HepG2 (cell line): ENCODE measurements around the gene CLEC16A. TPM values are rescaled to one million over a fixed set of nuclear protein-coding genes. Genes with fewer than 3 reads are reported as not detected.
A peak's percentile ranks its signal among the peaks of the same experiment; 100 is the strongest.

ENCODE experiments used
- ATAC-seq: fragments of 200-7000 bp; cut with Tn5 transposase; 3 replicates; pipeline ENCODE4 v1.9.1; 2020; ENCODE audit warnings: mild to moderate bottlenecking, moderate library complexity
- BruUV-seq: library from RNA; stranded (reverse); fragments of 400-500 nt; replicated peaks from 2 replicates; lab custom pipeline; 2021; lab: Mats Ljungman, UMichigan
- CTCF ChIA-PET: fragments of 300-600 bp; formaldehyde crosslinking; extraction: SDS; loops from one replicate; lab custom pipeline; 2021; ENCODE audit warnings: low total read pairs, inconsistent platforms, low intra/inter-chr PET ratio; lab: Yijun Ruan, JAX
- POLR2A ChIA-PET: fragments of 350-600 bp; sonication (Branson Sonifier 250); formaldehyde crosslinking; loops from one replicate; lab custom pipeline; 2020; ENCODE audit warnings: antibody characterized with exemption, inconsistent platforms; lab: Yijun Ruan, JAX
- DNase-seq: peaks from one replicate; pipeline ENCODE4 v3.0.0-alpha.2; 2015; ENCODE audit warnings: low spot score
- FAIRE-seq: peaks from 3 replicates; lab custom pipeline; 2011; peaks lifted over from hg19 to GRCh38; lab: Jason Lieb, UNC
- H2AFZ ChIP-seq: one replicate; pipeline ENCODE4 v1.6.1; 2011; ENCODE audit warnings: low read length, inconsistent platforms
- H3K27ac ChIP-seq: fragments of 300-600 bp; 3 replicates; pipeline ENCODE4 v1.8.0; 2011; ENCODE audit warnings: mixed run types, mild to moderate bottlenecking, mixed read lengths, low read length, inconsistent platforms; ENCODE audit not compliant: insufficient read depth; ENCODE audit errors: extremely low read length
- H3K27me3 ChIP-seq, 2 experiments: fragments of 200-600 bp in 1 of 2; 2 replicates in 1 of 2; 3 replicates in 1 of 2; pipeline versions ENCODE4 v1.6.0 to v1.8.0; 2011; ENCODE audit warnings: low read length in 2 of 2, mild to moderate bottlenecking in 2 of 2, moderate library complexity in 2 of 2, inconsistent platforms in 1 of 2; ENCODE audit not compliant: insufficient read depth in 2 of 2, control insufficient read depth in 1 of 2
- H3K36me3 ChIP-seq, 2 experiments: fragments of 200-600 bp in 1 of 2; replicated peaks in 1 of 2; 2 replicates in 1 of 2; 3 replicates in 1 of 2; pipeline versions ENCODE4 v1.5.1 to v1.8.0; 2011; ENCODE audit warnings: low read length in 2 of 2, inconsistent platforms in 1 of 2; ENCODE audit not compliant: insufficient read depth in 2 of 2, control insufficient read depth in 1 of 2
- H3K4me1 ChIP-seq: 2 replicates; pipeline ENCODE4 v1.5.1; 2012; ENCODE audit warnings: low read length, inconsistent platforms; ENCODE audit not compliant: insufficient read depth
- H3K4me2 ChIP-seq: 2 replicates; pipeline ENCODE4 v1.6.0; 2011; ENCODE audit warnings: low read depth, low read length, inconsistent platforms
- H3K4me3 ChIP-seq, 3 experiments: fragments of 200-600 bp in 1 of 3; sonication (generic), shearing (Covaris generic) in 1 of 3; replicated peaks in 1 of 3; 2 replicates each; pipeline ENCODE4 v1.5.1; 2011 to 2016; ENCODE audit warnings: low read length in 3 of 3, inconsistent platforms in 2 of 3, low read depth in 2 of 3, mild to moderate bottlenecking in 2 of 3, control low read depth in 1 of 3, mixed read lengths in 1 of 3; ENCODE audit not compliant: insufficient read depth in 1 of 3
- H3K79me2 ChIP-seq: one replicate; pipeline ENCODE4 v1.6.1; 2011; ENCODE audit warnings: low read length, inconsistent platforms; ENCODE audit not compliant: insufficient read depth
- H3K9ac ChIP-seq: 2 replicates; pipeline ENCODE4 v1.6.0; 2011; ENCODE audit warnings: mild to moderate bottlenecking, low read depth, low read length, inconsistent platforms; ENCODE audit not compliant: insufficient read depth
- H3K9me3 ChIP-seq: 2 replicates; pipeline ENCODE4 v1.5.1; 2012; ENCODE audit warnings: mild to moderate bottlenecking, low read length
- H4K20me1 ChIP-seq: 2 replicates; pipeline ENCODE4 v1.6.0; 2011; ENCODE audit warnings: inconsistent platforms, mild to moderate bottlenecking, low read length, moderate library complexity; ENCODE audit not compliant: insufficient read depth
- ETS1 ChIP-seq: sonication (generic); formaldehyde crosslinking; IDR thresholded peaks from 2 replicates; pipeline ENCODE4 v1.4.0; 2020; ENCODE audit warnings: missing genetic modification reagents
- HDAC6 ChIP-seq: fragments of 200-600 bp; sonication (generic); IDR thresholded peaks from 2 replicates; pipeline ENCODE4 v1.7.0; 2017; ENCODE audit warnings: mild to moderate bottlenecking, antibody characterized with exemption, low read length, low read depth
- LCORL ChIP-seq, 2 experiments: fragments of 450-650 bp in 1 of 2; sonication (generic) in 1 of 2; formaldehyde crosslinking in 1 of 2; IDR thresholded peaks; 2 replicates each; pipeline versions ENCODE4 v1.5.0 to v1.6.1; 2017 to 2020; ENCODE audit warnings: antibody characterized with exemption in 1 of 2, missing genetic modification reagents in 1 of 2
- MAZ ChIP-seq, 2 experiments: sonication (generic) in 1 of 2; formaldehyde crosslinking in 1 of 2; IDR thresholded peaks; 2 replicates each; pipeline versions ENCODE4 v1.5.0 to v1.6.1; 2012 to 2020; ENCODE audit warnings: low read depth in 2 of 2, mild to moderate bottlenecking in 2 of 2, borderline replicate concordance in 1 of 2, improper control_type of control experiment in 1 of 2, low read length in 1 of 2, missing genetic modification reagents in 1 of 2, moderate library complexity in 1 of 2
- NONO ChIP-seq, 2 experiments: fragments of 450-650 bp in 1 of 2; sonication (generic) in 1 of 2; formaldehyde crosslinking in 1 of 2; IDR thresholded peaks in 1 of 2; conservative IDR thresholded peaks in 1 of 2; 2 replicates each; pipeline versions ENCODE4 v1.6.1 to v1.8.0; 2017 to 2022; ENCODE audit warnings: mild to moderate bottlenecking in 1 of 2, missing genetic modification reagents in 1 of 2, moderate library complexity in 1 of 2
- ZNF367 ChIP-seq: sonication (generic); formaldehyde crosslinking; IDR thresholded peaks from 2 replicates; pipeline ENCODE4 v1.4.0; 2020; ENCODE audit warnings: missing genetic modification reagents, borderline replicate concordance
- ZNF598 ChIP-seq: sonication (generic); formaldehyde crosslinking; IDR thresholded peaks from 2 replicates; pipeline ENCODE4 v1.5.1; 2020; ENCODE audit warnings: mild to moderate bottlenecking, missing genetic modification reagents, borderline replicate concordance
- ZNF670 ChIP-seq: sonication (generic); formaldehyde crosslinking; IDR thresholded peaks from 2 replicates; pipeline ENCODE4 v1.8.0; 2022; ENCODE audit warnings: mild to moderate bottlenecking, missing genetic modification reagents, borderline replicate concordance
- ZNF7 ChIP-seq: IDR thresholded peaks from 2 replicates; pipeline ENCODE4 v1.6.1; 2016; ENCODE audit warnings: missing biosample characterization, missing genetic modification reagents
- ZNF703 ChIP-seq: sonication (generic); formaldehyde crosslinking; IDR thresholded peaks from 2 replicates; pipeline ENCODE4 v1.5.1; 2020; ENCODE audit warnings: missing genetic modification reagents, mild to moderate bottlenecking, moderate library complexity, borderline replicate concordance
- ZNF75D ChIP-seq: sonication (generic); formaldehyde crosslinking; IDR thresholded peaks from 2 replicates; pipeline ENCODE4 v1.8.1; 2023; ENCODE audit warnings: missing genetic modification reagents, mild to moderate bottlenecking, borderline replicate concordance
- ZSCAN5A ChIP-seq: sonication (generic); formaldehyde crosslinking; IDR thresholded peaks from 2 replicates; pipeline ENCODE4 v1.8.0; 2022; ENCODE audit warnings: mild to moderate bottlenecking, missing genetic modification reagents, borderline replicate concordance
- WGBS: methylation state at CpG from one replicate; pipeline ENCODE4 v1.1.6; 2017; ENCODE audit warnings: low lambda C conversion rate; 5-methylcytosine and 5-hydroxymethylcytosine counted together
- in situ Hi-C: cut with HindIII; loops from 2 replicates; pipeline ENCODE4 v1.10.0; 2017; ENCODE audit warnings: low pct_unique_long_range_greater_than_20kb; ENCODE audit not compliant: extremely low pct_ligation_motif_present
- intact Hi-C: fragments of 100-400 bp; cut with micrococcal nuclease; formaldehyde crosslinking; loops from one replicate; pipeline ENCODE4 v1.10.0; 2022; ENCODE audit not compliant: unreplicated experiment
- polyA plus RNA-seq, 8 experiments: library from polyadenylated mRNA; depleted of rRNA in 3 of 8; stranded (reverse) in 7 of 8; unstranded in 1 of 8; fragments of >200 nt; fragmentation: Illumina TruSeq in 4 of 8; extraction: Trizol in 4 of 8; gene quantifications; 2 replicates each; pipeline versions ENCODE4 v1.2.1 to v1.2.3, GENCODE V29; 2011 to 2016; ENCODE audit warnings: low read depth in 4 of 8, missing spikeins in 1 of 8, mixed read lengths in 1 of 8; ENCODE audit not compliant: insufficient read depth in 1 of 8
- total RNA-seq, 5 experiments: library from RNA; depleted of rRNA; stranded (reverse); fragments of >200 nt; fragmentation: Illumina TruSeq; extraction: Trizol; gene quantifications; 2 replicates each; pipeline ENCODE4 v1.2.3, GENCODE V29; 2016; ENCODE audit warnings: low read depth in 1 of 5

The CLEC16A gene
- total and polyA plus RNA-seq, 2 of the 13 experiments (the other 11 are each of a cell fraction or from before 2014, with no cell fraction given): 8.5 to 10.3 TPM

- H3K9ac ChIP-seq: no peak overlapping the region; the same call in 1 of the 2 replicates
- H3K36me3 ChIP-seq: no peaks in the 10 kb centered on the region
- CTCF ChIA-PET: no interaction called here
- no peak overlapping the region for H2AFZ ChIP-seq
- H3K4me3 ChIP-seq: no peak overlapping the region
- FAIRE-seq (no peak), DNase-seq (no peak), ATAC-seq (no peak)
- intact Hi-C loops (no loop called here), in situ Hi-C loops (no loop called here)
- H3K79me2 ChIP-seq: peaks cover 25% of the 10 kb centered on the region
- H3K4me1 ChIP-seq: peaks cover 35% of the 10 kb centered on the region
- H4K20me1 ChIP-seq: peaks cover under 1% of the 10 kb centered on the region; the same call in 1 of the 2 replicates
- no peaks in the 10 kb centered on the region; a peak in 1 of 5 replicates for H3K27me3 ChIP-seq
- POLR2A ChIA-PET: no interaction called here
- no peaks in the 10 kb centered on the region for H3K9me3 ChIP-seq
- H3K27ac ChIP-seq: no peak overlapping the region
- H3K4me2 ChIP-seq: peak overlapping the region; percentile 98
- 51% methylated on average over 5 of the region's 5 CpGs for WGBS
- TF ChIP-seq ETS1 (CRISPR knock-in tag) (no peak), ZNF598 (CRISPR knock-in tag) (no peak), MAZ (IDR thresholded peaks at IDR 0.05; ENCODE audit: borderline replicate concordance, low read depth, low read length) (peak; percentile 7; the same call in 1 of the 2 replicates), MAZ (CRISPR knock-in tag; IDR thresholded peaks at IDR 0.05; ENCODE audit: low read depth) (no peak), ZNF75D (CRISPR knock-in tag) (peak; percentile 40; the same call in 1 of the 2 replicates)
- BruUV-seq: no TSS peak
Measured at GRCh38 chr16:10946308-10946707, 1.9 kb downstream of the CLEC16A start.

- POLR2A ChIA-PET: no interaction called here
- Histone ChIP-seq H3K4me3 (no peak overlapping the region), H3K4me1 (peaks cover 35% of the 10 kb centered on the region), H3K36me3 (no peaks in the 10 kb centered on the region), H4K20me1 (no peaks in the 10 kb centered on the region)
- ATAC-seq: no peak
- BruUV-seq: no TSS peak
- in situ Hi-C loops: no loop called here
- TF ChIP-seq ZSCAN5A (CRISPR knock-in tag): no peak
- TF ChIP-seq LCORL (IDR thresholded peaks at IDR 0.05): no peak
- TF ChIP-seq LCORL (CRISPR knock-in tag; IDR thresholded peaks at IDR 0.05): no peak
- TF ChIP-seq ZNF367 (CRISPR knock-in tag): no peak
- no peak for TF ChIP-seq ZNF670 (CRISPR knock-in tag)
- no peak for TF ChIP-seq NONO (IDR thresholded peaks at IDR 0.05)
- no peak for TF ChIP-seq NONO (CRISPR knock-in tag; conservative IDR thresholded peaks at IDR 0.05)
- TF ChIP-seq ZNF703 (CRISPR knock-in tag): no peak
- TF ChIP-seq ZNF7 (CRISPR knock-in tag): no peak
- no peak for TF ChIP-seq HDAC6
- TF ChIP-seq, all 625 proteins: peak for 0
- FAIRE-seq (no peak), DNase-seq (no peak)
- 96% methylated on average over 10 of the region's 10 CpGs for WGBS
- peaks cover 21% of the 10 kb centered on the region for H3K79me2 ChIP-seq
- H2AFZ ChIP-seq: no peak overlapping the region
- no peak overlapping the region for H3K27ac ChIP-seq
- intact Hi-C loops: no loop called here
- no peak overlapping the region for H3K4me2 ChIP-seq
- no peaks in the 10 kb centered on the region; a peak in 1 of 5 replicates for H3K27me3 ChIP-seq
- CTCF ChIA-PET: no interaction called here
- H3K9me3 ChIP-seq: no peaks in the 10 kb centered on the region
- no peak overlapping the region for H3K9ac ChIP-seq
Measured at GRCh38 chr16:10947211-10947787, 2.9 kb downstream of the CLEC16A start.
